ENCODE results near the gene A1CF.

GRCh38 chr10:50807851-50808776 is 77.3 kb downstream of the A1CF start:
- TF ChIP-seq CTCF (IDR thresholded peaks at IDR 0.05; ENCODE audit: low read depth, low read length) (no peak), EZH2phosphoT487 (IDR thresholded peaks at IDR 0.05; ENCODE audit: low read depth) (no peak)
